NB4 (cell line): Measurements from ENCODE around the gene PPL.
A peak's percentile ranks its signal among the peaks of the same experiment; 100 is the strongest.

ENCODE experiments used
- DNase-seq: peaks from one replicate; pipeline ENCODE4 v3.0.0; 2010; ENCODE audit warnings: low read depth
- H3K4me3 ChIP-seq: one replicate; pipeline ENCODE4 v1.5.1; 2011; ENCODE audit warnings: mild to moderate bottlenecking, low read depth, low read length, moderate library complexity
- MYC ChIP-seq: IDR thresholded peaks from 2 replicates; pipeline ENCODE4 v1.6.1; 2011; ENCODE audit warnings: low read depth, low read length
- POLR2A ChIP-seq: IDR thresholded peaks from 2 replicates; pipeline ENCODE4 v1.6.1; 2011; ENCODE audit warnings: mild to moderate bottlenecking; ENCODE audit not compliant: insufficient read length; ENCODE audit errors: extremely low read depth
- TF ChIP-seq, protein P1 (sequence below): IDR thresholded peaks from one replicate; pipeline ENCODE4 v1.5.1; 2012; ENCODE audit warnings: low read depth, low read length
- TF ChIP-seq, protein P2 (sequence below): IDR thresholded peaks from 2 replicates; pipeline ENCODE4 v1.6.1; 2011; ENCODE audit warnings: low read depth, low read length

PPL gene

DNA sequence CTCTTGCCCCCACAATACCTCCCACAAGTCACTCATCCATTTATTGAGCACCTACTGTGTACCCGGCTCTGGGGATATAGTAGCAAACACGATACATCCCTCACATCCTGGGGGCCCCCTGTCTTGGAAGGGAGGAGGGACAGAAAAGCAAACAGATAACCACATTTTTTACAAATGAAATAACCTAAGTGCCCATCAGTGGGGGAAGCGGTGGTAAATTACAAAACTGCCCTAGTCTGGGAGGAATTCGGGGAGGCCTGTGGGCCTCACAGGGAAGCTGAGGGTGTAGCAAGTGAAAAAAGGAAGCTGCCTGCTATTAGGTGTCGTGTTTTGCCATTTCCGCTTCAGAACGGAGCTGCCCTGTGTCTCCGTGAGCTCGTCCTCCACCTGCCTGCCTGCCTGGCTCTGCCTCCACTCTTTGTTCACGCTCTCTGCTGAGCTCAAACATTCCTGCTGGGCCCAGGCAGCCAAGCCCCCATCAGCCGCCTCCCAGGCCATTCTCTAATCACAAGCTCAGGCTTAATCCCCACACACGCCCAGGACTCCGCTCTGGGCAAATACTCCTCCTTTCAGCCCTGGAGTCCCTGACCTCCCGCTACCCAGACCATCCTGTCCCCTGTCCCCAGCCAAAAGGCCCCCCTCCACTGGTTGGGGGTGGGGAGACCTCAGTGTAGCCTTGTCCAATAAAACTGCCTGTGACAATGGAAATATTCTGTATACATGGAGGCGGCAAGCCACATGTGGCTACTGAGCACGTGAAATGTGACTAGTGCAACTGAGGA lies 11.0 kb upstream of the PPL start:
- DNase-seq: peak; percentile 92
- H3K4me3 ChIP-seq: no peak overlapping the region
- no peak; the same call in 1 of the 2 replicates for TF ChIP-seq MYC
- TF ChIP-seq, protein P1, sequence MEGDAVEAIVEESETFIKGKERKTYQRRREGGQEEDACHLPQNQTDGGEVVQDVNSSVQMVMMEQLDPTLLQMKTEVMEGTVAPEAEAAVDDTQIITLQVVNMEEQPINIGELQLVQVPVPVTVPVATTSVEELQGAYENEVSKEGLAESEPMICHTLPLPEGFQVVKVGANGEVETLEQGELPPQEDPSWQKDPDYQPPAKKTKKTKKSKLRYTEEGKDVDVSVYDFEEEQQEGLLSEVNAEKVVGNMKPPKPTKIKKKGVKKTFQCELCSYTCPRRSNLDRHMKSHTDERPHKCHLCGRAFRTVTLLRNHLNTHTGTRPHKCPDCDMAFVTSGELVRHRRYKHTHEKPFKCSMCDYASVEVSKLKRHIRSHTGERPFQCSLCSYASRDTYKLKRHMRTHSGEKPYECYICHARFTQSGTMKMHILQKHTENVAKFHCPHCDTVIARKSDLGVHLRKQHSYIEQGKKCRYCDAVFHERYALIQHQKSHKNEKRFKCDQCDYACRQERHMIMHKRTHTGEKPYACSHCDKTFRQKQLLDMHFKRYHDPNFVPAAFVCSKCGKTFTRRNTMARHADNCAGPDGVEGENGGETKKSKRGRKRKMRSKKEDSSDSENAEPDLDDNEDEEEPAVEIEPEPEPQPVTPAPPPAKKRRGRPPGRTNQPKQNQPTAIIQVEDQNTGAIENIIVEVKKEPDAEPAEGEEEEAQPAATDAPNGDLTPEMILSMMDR: no peak
- TF ChIP-seq, protein P2, sequence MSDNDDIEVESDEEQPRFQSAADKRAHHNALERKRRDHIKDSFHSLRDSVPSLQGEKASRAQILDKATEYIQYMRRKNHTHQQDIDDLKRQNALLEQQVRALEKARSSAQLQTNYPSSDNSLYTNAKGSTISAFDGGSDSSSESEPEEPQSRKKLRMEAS: peak; percentile 32; the same call in 1 of the 2 replicates
- TF ChIP-seq POLR2A: peak; percentile 40

DNA sequence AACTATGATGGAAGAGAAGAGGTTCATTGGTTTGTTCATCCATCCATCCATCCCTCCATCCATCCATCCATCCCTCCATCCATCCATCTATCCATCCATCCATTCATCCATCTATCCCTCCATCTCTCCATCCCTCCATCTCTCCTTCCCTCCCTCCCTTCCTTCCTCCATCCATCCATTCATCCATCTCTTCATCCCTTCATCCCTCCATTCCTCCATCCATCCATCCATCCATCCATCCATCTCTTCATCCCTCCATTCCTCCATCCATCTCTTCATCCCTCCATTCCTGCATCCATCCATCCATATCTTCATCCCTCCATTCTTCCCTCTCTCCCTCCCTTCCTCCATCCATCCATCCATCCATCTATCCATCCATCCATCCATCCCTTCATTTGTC lies 10.0 kb upstream of the PPL start:
- H3K4me3 ChIP-seq: no peak overlapping the region
- TF ChIP-seq, protein P2: no peak
- TF ChIP-seq POLR2A: no peak
- TF ChIP-seq, protein P1: no peak
- no peak for TF ChIP-seq MYC
- DNase-seq: no peak

DNA sequence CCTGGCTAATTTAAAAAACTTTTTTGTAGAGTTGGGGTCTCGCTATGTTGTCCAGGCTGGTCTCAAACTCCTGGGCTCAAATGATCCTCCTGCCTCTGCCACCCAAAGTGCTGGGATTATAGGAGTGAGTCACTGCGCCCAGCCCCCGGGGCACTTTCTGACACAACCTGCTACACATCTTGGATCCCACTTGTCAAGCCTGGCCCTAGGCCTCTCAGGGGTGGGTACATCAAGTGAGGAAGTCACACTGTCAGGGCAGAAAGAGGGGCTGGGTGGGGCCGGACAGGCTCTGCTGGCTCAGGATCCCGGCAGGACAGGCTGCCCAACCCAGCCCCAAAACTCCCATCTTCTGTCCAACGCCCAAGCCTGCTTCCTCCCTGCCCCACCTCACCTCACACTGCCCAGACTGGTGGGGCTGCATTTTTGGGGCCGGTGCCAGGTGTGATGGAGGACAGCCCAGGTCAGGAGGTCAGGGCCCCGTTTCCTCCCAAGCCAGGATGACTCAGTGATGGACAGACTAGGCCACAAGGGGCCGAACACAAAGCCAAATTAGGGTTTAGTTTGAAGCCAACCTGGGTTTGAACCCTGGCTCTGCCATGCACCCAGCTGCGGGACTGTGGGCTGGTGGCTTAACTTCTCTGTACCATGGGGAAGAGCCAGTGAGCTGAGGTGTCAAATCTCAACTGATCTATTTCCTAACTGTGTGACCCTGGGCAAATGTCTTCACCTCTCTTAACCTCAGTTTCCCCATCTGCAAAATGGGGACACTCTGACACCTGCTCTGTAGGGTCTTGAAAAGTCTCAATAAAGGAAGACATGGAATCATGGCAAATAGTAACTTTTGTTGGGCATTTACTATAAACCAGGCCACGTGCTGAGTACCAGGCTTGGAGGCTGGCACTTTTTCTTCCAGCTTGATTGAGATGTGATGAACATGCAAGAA lies 8.9 kb upstream of the PPL start:
- peak; percentile 62 for DNase-seq
- no peak overlapping the region for H3K4me3 ChIP-seq
- TF ChIP-seq MYC (no peak), POLR2A (no peak)
- TF ChIP-seq, protein P2: no peak
- TF ChIP-seq, protein P1: no peak

DNA sequence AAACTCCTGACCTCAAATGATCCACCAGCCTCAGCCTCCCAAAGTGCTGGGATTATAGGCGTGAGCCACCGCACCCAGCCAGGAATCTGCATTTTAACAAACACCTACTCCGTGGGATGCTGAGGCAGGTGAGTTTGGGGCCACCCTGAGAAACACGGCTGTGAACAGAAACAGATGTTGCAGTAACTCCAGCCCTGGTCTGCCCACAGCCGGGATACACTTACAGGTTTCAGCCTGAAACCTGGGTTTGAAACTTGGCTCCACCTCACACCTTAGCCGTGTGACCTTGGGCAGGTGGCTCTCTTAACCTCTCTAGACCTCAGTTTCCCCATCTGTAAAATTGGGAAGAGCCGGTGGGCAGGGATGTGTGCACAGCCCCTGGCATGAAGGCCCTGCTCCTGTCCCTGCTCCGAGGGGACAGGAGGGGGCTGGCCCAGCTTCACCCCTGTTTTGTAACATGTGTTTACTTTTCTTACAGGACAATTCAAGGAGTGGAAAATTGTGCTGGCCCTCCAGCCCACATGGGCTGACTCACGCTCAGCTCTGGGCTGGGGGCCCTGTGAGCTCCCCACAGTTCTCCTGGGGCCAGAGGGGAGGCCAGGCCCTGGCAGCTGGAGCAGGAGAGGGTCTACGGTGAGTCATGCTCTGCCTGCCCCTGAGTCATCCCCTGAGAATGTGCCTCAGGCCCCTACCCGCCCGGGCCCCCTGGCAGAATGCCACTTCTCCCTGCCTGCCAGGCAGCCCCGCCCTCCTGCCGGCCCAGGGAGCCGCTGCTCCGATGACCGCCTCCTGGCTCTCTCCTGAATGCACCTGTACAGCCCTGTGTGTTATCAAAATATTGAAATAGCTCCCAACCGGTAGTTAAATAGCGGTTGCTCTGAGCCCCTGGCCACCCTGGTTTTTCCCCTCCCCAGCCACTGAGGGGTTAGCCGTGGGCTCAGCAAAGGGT lies 7.7 kb upstream of the PPL start:
- DNase-seq: peak; percentile 97
- TF ChIP-seq, protein P1: no peak
- TF ChIP-seq, protein P2: peak; percentile 85
- TF ChIP-seq MYC: peak; percentile 28
- H3K4me3 ChIP-seq: no peak overlapping the region

DNA sequence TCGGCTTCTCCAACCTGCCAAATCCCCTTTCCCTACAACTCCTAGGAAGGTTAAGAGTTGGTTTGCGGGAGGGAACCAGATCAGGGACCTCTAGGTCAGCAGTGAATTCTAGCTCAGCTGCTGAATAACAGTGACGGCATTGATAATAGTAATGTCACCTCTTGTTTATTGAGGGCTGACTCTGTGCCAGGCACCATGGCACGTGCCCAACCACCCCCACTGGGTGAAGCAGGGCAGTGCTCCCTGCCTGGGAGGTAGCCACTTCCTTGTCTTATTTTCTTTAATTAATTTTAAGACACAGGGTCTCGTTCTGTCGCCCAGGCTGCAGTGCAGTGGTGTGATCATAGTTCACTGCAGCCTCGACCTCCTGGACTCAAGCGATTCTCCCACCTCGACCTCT lies 5.5 kb upstream of the PPL start:
- no peak for DNase-seq
- H3K4me3 ChIP-seq: no peak overlapping the region
- TF ChIP-seq POLR2A (no peak), MYC (no peak)
- TF ChIP-seq, protein P1: no peak
- TF ChIP-seq, protein P2: no peak
